Measurements from ENCODE around the gene MARCHF3. TPM values are rescaled to one million over a fixed set of nuclear protein-coding genes. Genes with fewer than 3 reads are reported as not detected.

The MARCHF3 gene
- total RNA-seq, 1 donor from 2014 or later, result 34.5 TPM

DNA sequence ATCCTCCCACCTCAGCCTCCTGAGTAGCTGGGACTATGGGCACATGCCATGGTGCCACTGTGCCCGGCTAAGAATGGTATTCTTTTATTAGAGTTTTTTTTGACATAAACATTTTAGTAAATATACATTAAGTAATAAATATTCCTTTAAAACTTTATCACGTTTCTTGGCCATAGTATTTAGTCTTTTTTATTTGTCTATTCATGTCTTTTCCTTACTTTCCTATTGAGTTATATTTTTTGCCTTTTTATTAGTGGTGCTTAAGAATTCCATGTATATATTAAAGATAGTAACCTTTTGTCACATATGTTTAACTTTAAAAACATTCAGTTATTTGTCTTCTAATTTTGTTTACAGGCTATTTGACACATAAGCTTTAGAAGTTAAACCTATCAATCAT is 73.4 kb downstream of the MARCHF3 start:
- DNase-seq (ENCODE audit: extremely low spot score, unreplicated experiment), result no peak
- H3K27me3 Mint-ChIP-seq (ENCODE audit: unreplicated experiment), result no peaks in the 10 kb centered on the region
- H3K9me3 Mint-ChIP-seq (ENCODE audit: unreplicated experiment), result peaks cover 4% of the 10 kb centered on the region
- TF ChIP-seq, protein P1, sequence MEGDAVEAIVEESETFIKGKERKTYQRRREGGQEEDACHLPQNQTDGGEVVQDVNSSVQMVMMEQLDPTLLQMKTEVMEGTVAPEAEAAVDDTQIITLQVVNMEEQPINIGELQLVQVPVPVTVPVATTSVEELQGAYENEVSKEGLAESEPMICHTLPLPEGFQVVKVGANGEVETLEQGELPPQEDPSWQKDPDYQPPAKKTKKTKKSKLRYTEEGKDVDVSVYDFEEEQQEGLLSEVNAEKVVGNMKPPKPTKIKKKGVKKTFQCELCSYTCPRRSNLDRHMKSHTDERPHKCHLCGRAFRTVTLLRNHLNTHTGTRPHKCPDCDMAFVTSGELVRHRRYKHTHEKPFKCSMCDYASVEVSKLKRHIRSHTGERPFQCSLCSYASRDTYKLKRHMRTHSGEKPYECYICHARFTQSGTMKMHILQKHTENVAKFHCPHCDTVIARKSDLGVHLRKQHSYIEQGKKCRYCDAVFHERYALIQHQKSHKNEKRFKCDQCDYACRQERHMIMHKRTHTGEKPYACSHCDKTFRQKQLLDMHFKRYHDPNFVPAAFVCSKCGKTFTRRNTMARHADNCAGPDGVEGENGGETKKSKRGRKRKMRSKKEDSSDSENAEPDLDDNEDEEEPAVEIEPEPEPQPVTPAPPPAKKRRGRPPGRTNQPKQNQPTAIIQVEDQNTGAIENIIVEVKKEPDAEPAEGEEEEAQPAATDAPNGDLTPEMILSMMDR (IDR thresholded peaks at IDR 0.05), result no peak
- peaks cover 6% of the 10 kb centered on the region for H3K36me3 Mint-ChIP-seq (ENCODE audit: unreplicated experiment)
- H3K4me1 Mint-ChIP-seq (ENCODE audit: unreplicated experiment), result peaks cover 63% of the 10 kb centered on the region
- no peak overlapping the region for H3K4me3 Mint-ChIP-seq (ENCODE audit: unreplicated experiment)
- H3K27ac Mint-ChIP-seq (ENCODE audit: unreplicated experiment), result peak overlapping the region; percentile 1

DNA sequence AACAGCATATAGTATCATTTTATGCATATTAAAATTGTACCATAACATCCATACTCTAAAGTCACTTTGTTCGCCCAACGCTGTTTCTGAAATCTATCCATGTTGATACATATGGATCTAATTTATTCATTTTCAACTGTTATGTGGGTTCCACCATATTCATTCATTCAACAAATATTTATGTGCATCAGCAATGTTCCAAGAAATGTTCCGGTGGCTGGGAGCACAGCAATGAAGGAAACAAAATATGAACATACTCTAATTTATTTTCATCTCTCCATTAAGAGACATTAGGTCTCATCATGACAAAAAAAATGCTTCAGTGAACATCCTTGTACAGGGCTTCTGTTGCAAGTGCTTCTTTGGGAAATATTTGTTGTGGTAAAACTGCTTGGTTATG is 75.4 kb downstream of the MARCHF3 start:
- H3K4me1 Mint-ChIP-seq (ENCODE audit: unreplicated experiment), result peaks cover 44% of the 10 kb centered on the region
- TF ChIP-seq, protein P1 (IDR thresholded peaks at IDR 0.05), result no peak
- peaks cover 4% of the 10 kb centered on the region for H3K9me3 Mint-ChIP-seq (ENCODE audit: unreplicated experiment)
- peaks cover 6% of the 10 kb centered on the region for H3K36me3 Mint-ChIP-seq (ENCODE audit: unreplicated experiment)
- H3K4me3 Mint-ChIP-seq (ENCODE audit: unreplicated experiment), result no peak overlapping the region
- DNase-seq (ENCODE audit: extremely low spot score, unreplicated experiment), result no peak
- H3K27ac Mint-ChIP-seq (ENCODE audit: unreplicated experiment), result peak overlapping the region; percentile 87
- H3K27me3 Mint-ChIP-seq (ENCODE audit: unreplicated experiment), result no peaks in the 10 kb centered on the region

DNA sequence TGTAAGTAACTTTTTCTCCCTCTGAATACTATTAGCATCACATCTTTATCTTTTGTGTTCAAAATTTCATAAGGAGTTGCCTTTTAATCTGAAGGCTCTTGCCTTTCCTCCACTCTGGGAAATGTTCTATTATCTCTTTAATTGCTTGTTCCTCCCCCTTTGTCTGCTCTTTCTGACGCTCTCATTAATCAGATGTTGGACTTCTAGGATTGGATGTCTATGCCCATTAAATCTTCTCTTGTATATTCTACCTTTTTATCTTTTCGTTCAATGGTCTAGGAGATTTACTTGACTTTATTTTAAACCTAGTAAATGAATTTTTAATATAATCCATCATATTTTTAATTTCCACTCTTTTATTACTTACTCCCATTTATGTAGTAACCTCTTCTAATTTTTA is 76.7 kb downstream of the MARCHF3 start:
- TF ChIP-seq, protein P1 (IDR thresholded peaks at IDR 0.05), result no peak
- H3K27ac Mint-ChIP-seq (ENCODE audit: unreplicated experiment), result no peak overlapping the region
- no peak overlapping the region for H3K4me3 Mint-ChIP-seq (ENCODE audit: unreplicated experiment)

DNA sequence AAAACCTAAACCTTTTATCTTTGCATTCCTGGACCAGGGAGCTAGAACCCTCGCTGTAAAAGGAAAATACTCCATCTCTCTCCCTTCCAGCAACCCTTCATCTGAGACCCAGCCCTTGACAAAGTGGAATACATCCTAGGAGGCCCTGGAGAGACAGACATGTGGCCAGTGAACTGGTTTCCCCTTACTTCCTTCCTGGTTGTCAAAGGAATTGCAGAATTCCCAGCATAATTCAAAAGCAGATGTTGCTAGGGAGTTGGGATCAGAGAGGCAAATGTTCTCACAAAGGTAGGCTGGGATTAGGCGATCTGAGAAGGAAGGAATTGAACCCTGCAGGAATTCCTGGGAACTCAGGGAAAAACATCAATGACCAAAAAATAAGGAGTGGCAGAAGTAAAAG is 80.9 kb downstream of the MARCHF3 start:
- Mint-ChIP-seq H3K9me3 (ENCODE audit: unreplicated experiment) (peaks cover 4% of the 10 kb centered on the region), H3K27ac (ENCODE audit: unreplicated experiment) (no peak overlapping the region), H3K36me3 (ENCODE audit: unreplicated experiment) (peaks cover 9% of the 10 kb centered on the region), H3K27me3 (ENCODE audit: unreplicated experiment) (no peaks in the 10 kb centered on the region), H3K4me3 (ENCODE audit: unreplicated experiment) (no peak overlapping the region), H3K4me1 (ENCODE audit: unreplicated experiment) (peaks cover 21% of the 10 kb centered on the region)
- DNase-seq (ENCODE audit: extremely low spot score, unreplicated experiment), result no peak
- TF ChIP-seq, protein P1 (IDR thresholded peaks at IDR 0.05), result no peak

More for the DNA sequence above, 76.7 kb downstream of the MARCHF3 start:
- DNase-seq (ENCODE audit: extremely low spot score, unreplicated experiment), result no peak
- Mint-ChIP-seq H3K36me3 (ENCODE audit: unreplicated experiment) (peaks cover 6% of the 10 kb centered on the region), H3K9me3 (ENCODE audit: unreplicated experiment) (peaks cover 4% of the 10 kb centered on the region), H3K4me1 (ENCODE audit: unreplicated experiment) (peaks cover 42% of the 10 kb centered on the region), H3K27me3 (ENCODE audit: unreplicated experiment) (no peaks in the 10 kb centered on the region)

DNA sequence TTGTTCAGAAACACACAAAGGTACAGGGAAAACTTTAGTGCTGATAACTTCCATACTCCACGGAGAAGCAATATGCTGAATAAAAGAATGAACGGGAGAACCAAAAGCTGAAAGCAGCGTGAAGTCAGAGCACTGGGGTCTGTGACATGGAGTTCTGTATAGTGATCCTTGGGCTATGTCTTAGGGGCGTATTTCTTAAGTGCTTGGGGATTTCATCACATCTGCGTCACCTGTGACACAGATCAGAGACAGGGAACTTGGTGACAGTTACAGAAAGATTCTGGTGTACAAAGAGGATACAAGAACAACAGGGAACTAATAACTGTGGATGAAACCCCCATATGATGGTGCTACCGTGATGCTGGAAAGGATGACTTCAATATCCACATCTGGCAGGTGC is 81.9 kb downstream of the MARCHF3 start:
- DNase-seq (ENCODE audit: extremely low spot score, unreplicated experiment), result no peak
- peaks cover 4% of the 10 kb centered on the region for H3K9me3 Mint-ChIP-seq (ENCODE audit: unreplicated experiment)
- TF ChIP-seq, protein P1 (IDR thresholded peaks at IDR 0.05), result no peak
- peaks cover 9% of the 10 kb centered on the region for H3K36me3 Mint-ChIP-seq (ENCODE audit: unreplicated experiment)
- no peak overlapping the region for H3K4me3 Mint-ChIP-seq (ENCODE audit: unreplicated experiment)
- H3K4me1 Mint-ChIP-seq (ENCODE audit: unreplicated experiment), result peaks cover 18% of the 10 kb centered on the region
- H3K27me3 Mint-ChIP-seq (ENCODE audit: unreplicated experiment), result no peaks in the 10 kb centered on the region
- H3K27ac Mint-ChIP-seq (ENCODE audit: unreplicated experiment), result no peak overlapping the region
